Measurements from ENCODE around the gene CALCB. TPM values are rescaled to one million over a fixed set of nuclear protein-coding genes. Genes with fewer than 3 reads are reported as not detected.

The CALCB gene
- total RNA-seq, 1 experiment from 2014 or later = 22.3 TPM

DNA sequence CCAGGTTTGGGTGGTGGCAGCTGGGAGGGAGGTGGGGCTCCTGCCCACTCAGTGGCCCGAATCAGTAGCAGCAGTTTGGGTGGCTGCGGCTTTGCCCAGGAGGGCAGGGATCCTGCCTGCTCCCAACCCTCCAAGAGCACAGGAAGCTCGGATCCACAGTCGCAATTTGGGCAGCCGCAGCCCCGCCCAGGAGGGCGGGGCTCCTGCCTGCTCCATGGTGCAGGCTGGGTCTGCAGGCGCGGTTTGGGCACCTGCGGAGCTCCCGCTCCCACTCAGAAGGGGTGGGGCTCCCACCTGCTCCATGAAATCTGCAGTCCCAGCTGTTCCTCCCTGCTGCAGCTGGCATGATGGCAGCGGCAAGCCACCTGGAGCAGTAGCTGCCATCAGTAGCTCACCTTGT, 38.1 kb upstream of the CALCB start:
- Histone ChIP-seq H3K4me3 (ENCODE audit: low read depth, low read length, poor library complexity, severe bottlenecking) (peak overlapping the region; percentile 21), H3K4me1 (ENCODE audit: insufficient read depth, low read length, poor library complexity, severe bottlenecking) (no peaks in the 10 kb centered on the region), H3K27me3 (replicated peaks; ENCODE audit: insufficient read depth, low read depth, low read length, poor library complexity) (no peaks in the 10 kb centered on the region), H3K36me3 (ENCODE audit: insufficient read depth, low read length, poor library complexity, severe bottlenecking) (no peaks in the 10 kb centered on the region), H3K27ac (ENCODE audit: low read depth, low read length, poor library complexity, severe bottlenecking) (no peak overlapping the region), H3K9me3 (ENCODE audit: low read depth, low read length, poor library complexity, severe bottlenecking) (no peaks in the 10 kb centered on the region)
- intact Hi-C loops (cut with micrococcal nuclease; ENCODE audit: unreplicated experiment) = no loop called here
- BruUV-seq (replicated peaks) = no TSS peak
- DNase-seq (ENCODE audit: low spot score) = peak; percentile 23
- TF ChIP-seq, protein P1, sequence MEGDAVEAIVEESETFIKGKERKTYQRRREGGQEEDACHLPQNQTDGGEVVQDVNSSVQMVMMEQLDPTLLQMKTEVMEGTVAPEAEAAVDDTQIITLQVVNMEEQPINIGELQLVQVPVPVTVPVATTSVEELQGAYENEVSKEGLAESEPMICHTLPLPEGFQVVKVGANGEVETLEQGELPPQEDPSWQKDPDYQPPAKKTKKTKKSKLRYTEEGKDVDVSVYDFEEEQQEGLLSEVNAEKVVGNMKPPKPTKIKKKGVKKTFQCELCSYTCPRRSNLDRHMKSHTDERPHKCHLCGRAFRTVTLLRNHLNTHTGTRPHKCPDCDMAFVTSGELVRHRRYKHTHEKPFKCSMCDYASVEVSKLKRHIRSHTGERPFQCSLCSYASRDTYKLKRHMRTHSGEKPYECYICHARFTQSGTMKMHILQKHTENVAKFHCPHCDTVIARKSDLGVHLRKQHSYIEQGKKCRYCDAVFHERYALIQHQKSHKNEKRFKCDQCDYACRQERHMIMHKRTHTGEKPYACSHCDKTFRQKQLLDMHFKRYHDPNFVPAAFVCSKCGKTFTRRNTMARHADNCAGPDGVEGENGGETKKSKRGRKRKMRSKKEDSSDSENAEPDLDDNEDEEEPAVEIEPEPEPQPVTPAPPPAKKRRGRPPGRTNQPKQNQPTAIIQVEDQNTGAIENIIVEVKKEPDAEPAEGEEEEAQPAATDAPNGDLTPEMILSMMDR (conservative IDR thresholded peaks at IDR 0.05; ENCODE audit: low read depth, low read length) = no peak
- TF ChIP-seq EZH2 (IDR thresholded peaks at IDR 0.05; ENCODE audit: borderline replicate concordance, low read depth, low read length, poor library complexity, severe bottlenecking) = no peak
- CTCF ChIA-PET = interaction anchor here (0.5 kb wide), 1 partner anchor 16 kb away, joined by 10 read pairs; no protein-coding TSS in a partner anchor
- POLR2A ChIA-PET (ENCODE audit: low non-redundant PET) = interaction anchor here (0.5 kb wide), 1 partner anchor 69 kb away, joined by 4 read pairs; no protein-coding TSS in a partner anchor

DNA sequence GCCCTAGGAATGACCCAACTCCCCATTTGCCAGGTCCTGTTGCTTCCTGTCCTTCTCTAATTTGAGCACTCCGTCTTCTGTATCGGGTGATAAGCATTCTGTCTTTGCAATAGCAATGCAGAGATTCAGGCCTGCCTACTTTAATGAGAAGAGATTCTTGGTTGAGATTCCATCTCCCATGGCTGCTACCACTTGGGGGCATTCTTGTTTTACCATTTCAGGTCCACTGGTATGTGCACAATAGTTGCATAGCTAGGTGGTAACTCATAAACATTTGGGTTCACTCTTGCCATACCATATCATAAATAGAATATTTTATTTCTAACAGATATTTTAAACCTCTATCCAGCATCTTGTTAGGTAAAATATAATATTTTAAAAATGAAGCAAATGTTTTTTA, 34.4 kb upstream of the CALCB start:
- intact Hi-C loops (cut with micrococcal nuclease; ENCODE audit: unreplicated experiment) = no loop called here
- ChIA-PET CTCF (no interaction called here), POLR2A (ENCODE audit: low non-redundant PET) (no interaction called here)
- Histone ChIP-seq H3K4me1 (ENCODE audit: insufficient read depth, low read length, poor library complexity, severe bottlenecking) (no peaks in the 10 kb centered on the region), H3K27me3 (replicated peaks; ENCODE audit: insufficient read depth, low read depth, low read length, poor library complexity) (no peaks in the 10 kb centered on the region), H3K27ac (ENCODE audit: low read depth, low read length, poor library complexity, severe bottlenecking) (no peak overlapping the region), H3K36me3 (ENCODE audit: insufficient read depth, low read length, poor library complexity, severe bottlenecking) (no peaks in the 10 kb centered on the region), H3K4me3 (ENCODE audit: low read depth, low read length, poor library complexity, severe bottlenecking) (no peak overlapping the region), H3K9me3 (ENCODE audit: low read depth, low read length, poor library complexity, severe bottlenecking) (no peaks in the 10 kb centered on the region)
- TF ChIP-seq EZH2 (IDR thresholded peaks at IDR 0.05; ENCODE audit: borderline replicate concordance, low read depth, low read length, poor library complexity, severe bottlenecking) = no peak
- TF ChIP-seq, protein P1 (conservative IDR thresholded peaks at IDR 0.05; ENCODE audit: low read depth, low read length) = peak; percentile 40
- peak; percentile 23 for DNase-seq (ENCODE audit: low spot score)
- no TSS peak for BruUV-seq (replicated peaks)

DNA sequence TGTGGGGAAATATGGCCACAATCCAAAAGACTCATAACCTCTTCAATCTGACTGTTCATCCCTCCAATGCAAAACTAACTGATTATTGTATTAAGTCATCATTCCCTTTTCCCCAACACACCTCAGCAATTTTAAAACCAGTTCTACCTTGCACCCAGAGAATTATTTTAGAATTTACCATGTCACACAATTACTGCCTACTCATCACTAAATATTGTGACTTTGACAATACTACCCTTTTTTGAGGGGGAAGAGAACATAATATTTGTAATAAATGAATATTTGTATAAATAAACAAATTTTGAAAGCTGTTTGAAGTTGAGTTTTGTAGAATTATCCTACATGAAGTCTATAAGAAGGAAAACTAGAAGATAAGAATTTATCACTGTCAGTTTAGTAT, 28.2 kb upstream of the CALCB start:
- no peaks in the 10 kb centered on the region for H3K27me3 ChIP-seq (replicated peaks; ENCODE audit: insufficient read depth, low read depth, low read length, poor library complexity)
- CTCF ChIA-PET = no interaction called here
- no peaks in the 10 kb centered on the region for H3K9me3 ChIP-seq (ENCODE audit: low read depth, low read length, poor library complexity, severe bottlenecking)
- POLR2A ChIA-PET (ENCODE audit: low non-redundant PET) = interaction anchor here (0.7 kb wide), 1 partner anchor 820 kb away, joined by 3 read pairs; no protein-coding TSS in a partner anchor
- H3K4me1 ChIP-seq (ENCODE audit: insufficient read depth, low read length, poor library complexity, severe bottlenecking) = no peaks in the 10 kb centered on the region
- H3K4me3 ChIP-seq (ENCODE audit: low read depth, low read length, poor library complexity, severe bottlenecking) = no peak overlapping the region
- H3K27ac ChIP-seq (ENCODE audit: low read depth, low read length, poor library complexity, severe bottlenecking) = no peak overlapping the region
- no peak for TF ChIP-seq EZH2 (IDR thresholded peaks at IDR 0.05; ENCODE audit: borderline replicate concordance, low read depth, low read length, poor library complexity, severe bottlenecking)
- TF ChIP-seq, protein P1 (conservative IDR thresholded peaks at IDR 0.05; ENCODE audit: low read depth, low read length) = no peak
- intact Hi-C loops (cut with micrococcal nuclease; ENCODE audit: unreplicated experiment) = no loop called here
- DNase-seq (ENCODE audit: low spot score) = no peak
- BruUV-seq (replicated peaks) = no TSS peak
- H3K36me3 ChIP-seq (ENCODE audit: insufficient read depth, low read length, poor library complexity, severe bottlenecking) = no peaks in the 10 kb centered on the region
